ENCODE data around the gene PIM3.

DNA sequence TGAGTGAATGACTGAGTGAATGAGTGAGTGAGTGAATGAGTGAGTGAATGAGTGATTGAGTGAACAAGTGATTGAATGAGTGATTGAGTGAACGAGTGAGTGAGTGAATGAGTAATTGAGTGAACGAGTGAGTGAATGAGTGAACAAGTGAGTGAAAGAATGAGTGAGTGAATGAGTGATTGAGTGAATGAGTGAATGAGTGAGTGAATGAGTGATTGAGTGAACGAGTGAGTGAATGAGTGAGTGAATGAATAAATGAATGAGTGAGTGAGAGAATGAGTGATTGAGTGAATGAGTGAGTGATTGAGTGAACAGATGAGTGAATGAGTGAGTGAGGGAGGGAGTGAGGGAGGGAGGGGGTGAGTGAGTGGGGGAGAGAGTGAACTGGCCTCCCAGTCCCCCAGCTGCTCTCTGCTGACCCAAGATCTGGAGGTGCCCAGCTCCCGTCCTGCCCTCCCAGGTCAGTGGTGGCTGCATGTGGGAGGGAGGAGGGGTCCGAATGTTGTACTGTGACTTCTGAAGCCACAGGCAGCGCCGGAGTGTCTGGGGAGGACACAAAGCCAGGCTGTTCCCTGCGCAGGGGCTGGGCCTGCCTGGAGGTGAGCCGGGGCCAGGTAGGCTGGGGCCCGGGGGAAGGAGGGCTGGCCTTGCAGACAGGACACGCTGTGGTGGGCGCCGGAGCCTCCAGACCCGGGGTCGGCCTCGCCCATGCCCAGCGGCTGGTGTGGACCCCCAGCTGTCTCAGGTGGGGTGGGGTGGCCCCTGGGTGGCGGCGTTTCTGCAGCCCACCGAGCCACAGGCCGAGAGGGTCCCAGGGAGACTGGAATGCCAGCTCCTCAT, 17.8 kb upstream of the PIM3 start:
- TF ChIP-seq, protein P1, sequence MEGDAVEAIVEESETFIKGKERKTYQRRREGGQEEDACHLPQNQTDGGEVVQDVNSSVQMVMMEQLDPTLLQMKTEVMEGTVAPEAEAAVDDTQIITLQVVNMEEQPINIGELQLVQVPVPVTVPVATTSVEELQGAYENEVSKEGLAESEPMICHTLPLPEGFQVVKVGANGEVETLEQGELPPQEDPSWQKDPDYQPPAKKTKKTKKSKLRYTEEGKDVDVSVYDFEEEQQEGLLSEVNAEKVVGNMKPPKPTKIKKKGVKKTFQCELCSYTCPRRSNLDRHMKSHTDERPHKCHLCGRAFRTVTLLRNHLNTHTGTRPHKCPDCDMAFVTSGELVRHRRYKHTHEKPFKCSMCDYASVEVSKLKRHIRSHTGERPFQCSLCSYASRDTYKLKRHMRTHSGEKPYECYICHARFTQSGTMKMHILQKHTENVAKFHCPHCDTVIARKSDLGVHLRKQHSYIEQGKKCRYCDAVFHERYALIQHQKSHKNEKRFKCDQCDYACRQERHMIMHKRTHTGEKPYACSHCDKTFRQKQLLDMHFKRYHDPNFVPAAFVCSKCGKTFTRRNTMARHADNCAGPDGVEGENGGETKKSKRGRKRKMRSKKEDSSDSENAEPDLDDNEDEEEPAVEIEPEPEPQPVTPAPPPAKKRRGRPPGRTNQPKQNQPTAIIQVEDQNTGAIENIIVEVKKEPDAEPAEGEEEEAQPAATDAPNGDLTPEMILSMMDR (IDR thresholded peaks at IDR 0.05) = no peak
- no peak for TF ChIP-seq POLR2A (IDR thresholded peaks at IDR 0.05)
